Activated CD8-positive, alpha-beta memory T cell treated with anti-CD3 and anti-CD28 coated beads for 1 hour (primary cell): ENCODE measurements around the gene ITGA5.
A peak's percentile ranks its signal among the peaks of the same experiment; 100 is the strongest.

Experiments used
- DNase-seq, 2 donors: peaks; one replicate each; pipeline ENCODE4 v3.0.0-alpha.2; 2020; ENCODE audit warnings: low read depth in 1 of 2; ENCODE audit errors: extremely low read depth in 1 of 2

ITGA5 gene

DNA sequence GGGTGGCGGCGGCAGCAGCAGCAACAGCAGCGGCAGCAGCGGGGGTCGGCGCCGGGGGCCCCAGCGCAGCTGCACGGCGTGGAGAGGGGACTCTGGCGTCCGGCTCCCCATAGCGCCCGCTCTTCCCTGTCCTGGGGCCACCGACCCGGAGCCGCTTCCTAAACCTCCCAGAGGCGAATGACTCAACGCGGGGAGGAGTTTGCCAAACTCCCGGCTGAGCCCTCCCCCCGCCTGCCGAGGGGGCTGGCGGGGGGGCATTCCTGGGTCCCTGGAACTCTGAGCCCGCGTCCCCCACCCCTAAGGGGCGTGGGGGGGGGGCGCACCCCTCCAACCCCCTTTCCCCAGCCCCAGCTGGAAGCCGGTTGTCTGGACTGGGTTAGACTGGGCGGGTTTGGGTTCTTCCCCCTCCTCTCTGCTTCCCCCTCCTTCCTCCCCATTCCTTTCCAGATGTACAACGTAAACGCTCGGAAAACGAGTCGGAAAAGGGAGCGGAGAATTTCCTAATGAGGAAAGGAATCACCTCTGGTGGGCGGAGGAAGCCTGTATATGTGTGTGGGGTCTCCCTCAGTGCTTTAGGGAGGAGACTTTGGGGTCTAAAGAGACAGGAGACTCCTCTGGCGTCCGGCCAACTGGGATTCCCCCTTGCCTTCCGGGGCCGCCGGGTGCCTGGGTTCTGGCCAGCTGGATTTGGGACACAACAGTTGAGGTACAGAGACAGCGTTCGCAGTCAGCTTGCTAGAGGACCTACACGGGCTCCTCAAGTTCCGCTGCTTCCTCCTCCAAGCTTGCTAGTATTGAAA, at the start of gene ITGA5:
Gene ITGA5, minus strand, starts transcription at position 179 of the 800 bp plus-strand sequence. Its CDS starts 68 bp downstream, at position 111.
- peak in 1 of 2 donors; percentile 34 for DNase-seq

DNA sequence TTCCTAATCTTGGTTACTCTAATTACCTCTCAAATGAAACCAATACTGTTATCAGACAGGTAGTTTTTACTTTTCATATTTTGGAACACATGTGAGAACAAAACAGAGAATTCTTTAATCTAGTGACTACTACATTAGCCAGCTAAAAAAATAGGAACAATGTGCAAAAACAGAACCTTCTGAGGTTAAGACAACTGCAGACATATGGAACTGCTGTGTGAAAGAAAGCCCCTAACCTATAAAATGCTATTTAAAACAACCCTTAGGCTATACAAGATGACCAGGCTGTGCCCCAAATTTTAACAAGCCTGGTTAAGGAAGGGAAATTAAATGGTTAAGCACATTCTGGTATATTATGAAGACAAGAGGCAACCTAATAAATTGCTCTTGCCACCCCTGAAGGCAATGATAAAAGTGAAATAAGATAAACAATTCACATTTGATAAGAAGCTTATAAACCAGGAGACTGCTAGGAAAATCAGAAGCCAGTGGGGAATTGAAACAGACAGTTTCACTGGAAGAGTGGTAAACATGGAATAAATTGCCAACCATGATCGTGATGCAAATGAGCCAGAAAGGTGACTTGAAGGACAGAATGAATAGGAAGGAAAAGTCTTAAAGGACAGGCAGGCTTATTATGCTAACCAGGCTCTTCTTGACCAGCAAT, 46.9 kb upstream of the ITGA5 start:
- DNase-seq, result no peak

GRCh38 chr12:54463484-54463883, 44.4 kb upstream of the ITGA5 start:
- DNase-seq, result no peak

DNA sequence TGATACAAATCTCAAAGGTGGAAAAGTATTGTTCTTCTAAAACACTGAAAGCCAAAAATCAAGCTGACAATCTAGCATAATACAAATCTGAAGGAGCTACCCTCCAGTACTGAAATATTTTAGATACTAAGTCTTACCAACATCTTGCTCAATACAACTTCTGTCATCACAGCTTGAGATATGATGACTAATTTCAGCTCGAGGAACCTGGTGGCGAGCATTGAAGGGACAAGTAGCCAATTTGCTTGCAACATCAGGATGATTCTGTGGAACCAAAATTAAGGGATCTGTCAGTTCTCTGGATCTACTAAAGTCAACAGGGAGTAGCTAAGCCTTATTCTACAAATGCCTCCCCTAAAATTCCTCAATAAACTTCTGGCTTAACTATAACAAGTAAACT, 44.0 kb upstream of the ITGA5 start:
- no peak for DNase-seq

- no peak for DNase-seq
These were observed 41.4 kb upstream of the ITGA5 start for GRCh38 chr12:54460317-54460923.

DNA sequence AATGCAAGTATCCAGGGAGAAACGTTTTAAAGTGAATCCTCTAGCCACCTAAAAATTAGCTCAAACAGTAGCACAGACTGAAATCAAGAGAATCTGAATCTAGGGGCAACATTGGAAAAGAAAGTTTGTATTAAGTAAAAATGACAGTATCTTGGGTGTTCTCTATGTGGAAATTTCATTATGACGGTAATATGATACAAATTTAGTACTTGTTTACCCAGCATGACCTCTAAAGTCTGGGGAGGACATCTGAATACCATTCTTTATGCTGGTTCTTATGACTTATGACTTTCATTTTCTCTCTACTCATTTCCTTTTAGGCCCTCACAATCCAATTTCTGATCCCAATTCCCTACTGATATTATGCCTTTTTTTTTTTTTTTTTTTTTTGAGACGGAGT, 40.3 kb upstream of the ITGA5 start:
- no peak for DNase-seq

DNA sequence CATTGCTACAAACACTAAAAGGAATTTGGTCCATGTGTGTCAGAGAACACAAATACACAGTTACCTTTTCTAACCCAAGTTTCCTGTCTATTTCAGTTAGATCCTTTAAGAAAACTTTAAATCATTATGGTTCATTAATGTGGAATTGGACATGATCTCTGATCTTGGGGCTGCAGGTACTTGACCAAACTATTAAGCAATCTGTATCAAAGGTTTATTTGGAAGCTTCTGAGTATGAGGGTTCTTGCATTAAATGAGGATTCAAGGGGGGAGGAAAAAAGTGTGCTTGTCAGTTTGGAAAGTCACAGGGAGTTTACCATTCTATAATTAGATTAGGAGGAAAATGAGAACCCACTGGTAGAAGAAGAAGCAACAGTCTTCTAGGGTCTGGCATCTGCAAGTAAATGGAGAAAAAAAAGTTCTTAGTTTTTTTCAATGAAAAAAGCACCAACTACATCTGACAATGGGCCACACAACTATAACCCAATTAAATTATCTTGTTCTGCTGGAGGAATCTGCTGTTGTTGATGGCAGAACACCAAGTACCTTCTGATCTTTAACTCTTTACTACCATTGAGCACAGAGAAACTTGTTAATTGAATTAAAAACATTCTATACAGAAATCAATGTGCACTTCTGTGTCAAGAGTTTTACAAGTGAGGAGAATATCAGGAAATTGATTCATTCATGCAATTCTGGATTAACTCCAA, 36.8 kb upstream of the ITGA5 start:
- no peak for DNase-seq

DNA sequence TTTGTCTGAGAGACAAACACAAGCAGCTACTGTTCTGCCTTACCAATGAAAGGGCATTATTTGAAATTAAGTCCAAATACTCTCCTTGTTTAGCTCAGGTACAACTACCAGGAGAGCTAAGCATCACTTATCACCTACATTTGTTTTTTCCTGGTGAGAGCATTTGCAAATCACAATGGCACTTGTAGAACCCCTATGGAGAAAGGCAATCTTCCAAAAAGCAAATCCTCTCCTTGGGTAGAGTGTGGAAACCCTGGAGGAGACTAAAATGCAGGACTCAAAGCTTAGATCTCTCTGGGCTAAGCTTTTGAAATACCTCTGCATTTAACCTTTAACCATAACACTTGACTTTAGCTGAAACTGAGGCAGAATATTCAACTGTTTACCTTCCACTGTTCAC, 33.6 kb upstream of the ITGA5 start:
- DNase-seq, result no peak

DNA sequence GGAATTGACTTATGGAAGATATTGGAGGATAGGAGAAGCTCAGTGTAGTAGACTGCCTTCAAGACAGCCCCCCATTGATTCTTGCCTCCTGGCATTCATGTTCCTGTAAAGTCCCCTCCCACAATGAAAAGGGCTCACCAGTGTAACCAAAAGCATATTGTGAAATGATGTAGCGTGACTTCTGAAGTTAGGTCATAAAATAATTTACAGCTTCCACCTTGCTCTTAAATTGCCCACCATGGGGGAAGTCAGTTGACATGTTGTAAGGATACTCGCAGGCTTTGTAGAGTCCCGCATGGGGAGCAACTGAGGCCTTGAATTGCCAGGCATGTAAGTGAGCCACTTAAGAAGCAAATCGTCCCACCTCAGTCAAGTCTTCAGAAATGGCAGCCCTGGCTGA, 29.3 kb upstream of the ITGA5 start:
- DNase-seq, result no peak

DNA sequence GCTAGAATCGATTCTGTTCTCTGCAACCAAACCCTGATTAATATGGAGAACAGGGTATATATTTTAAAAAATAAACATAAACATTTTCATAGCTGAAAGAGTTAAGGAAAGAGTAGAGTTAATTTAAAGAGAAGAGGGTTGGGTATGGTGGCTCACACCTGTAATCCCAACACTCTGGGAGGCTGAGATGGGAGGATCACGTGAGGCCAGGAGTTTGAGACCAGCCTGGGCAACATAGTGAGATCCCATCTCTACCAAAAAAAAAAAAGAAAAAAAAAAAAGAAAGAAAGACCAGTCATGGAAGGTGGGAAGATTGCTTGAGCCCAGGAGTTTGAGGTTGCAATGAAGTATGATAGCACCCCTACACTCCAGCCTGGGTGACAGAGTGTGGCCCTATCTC, 28.9 kb upstream of the ITGA5 start:
- DNase-seq, result no peak

DNA sequence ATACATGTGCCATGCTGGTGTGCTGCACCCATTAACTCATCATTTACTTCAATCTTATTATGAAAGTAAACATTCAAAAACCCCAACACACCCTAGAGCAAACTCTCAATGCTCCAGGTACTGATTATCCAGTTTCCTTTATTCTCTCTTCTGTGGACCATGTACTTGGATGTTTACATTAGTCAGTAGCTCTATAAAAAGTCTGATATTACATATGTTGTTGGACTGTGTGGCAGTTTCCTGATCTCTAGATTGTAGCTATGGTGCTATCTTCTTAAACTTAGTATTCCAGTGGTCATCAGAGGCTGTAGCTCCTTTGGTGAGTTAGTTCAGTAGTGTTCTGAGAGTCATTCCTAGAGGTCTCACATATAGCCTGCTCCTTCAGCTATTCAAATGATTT, 25.1 kb upstream of the ITGA5 start:
- no peak for DNase-seq

DNA sequence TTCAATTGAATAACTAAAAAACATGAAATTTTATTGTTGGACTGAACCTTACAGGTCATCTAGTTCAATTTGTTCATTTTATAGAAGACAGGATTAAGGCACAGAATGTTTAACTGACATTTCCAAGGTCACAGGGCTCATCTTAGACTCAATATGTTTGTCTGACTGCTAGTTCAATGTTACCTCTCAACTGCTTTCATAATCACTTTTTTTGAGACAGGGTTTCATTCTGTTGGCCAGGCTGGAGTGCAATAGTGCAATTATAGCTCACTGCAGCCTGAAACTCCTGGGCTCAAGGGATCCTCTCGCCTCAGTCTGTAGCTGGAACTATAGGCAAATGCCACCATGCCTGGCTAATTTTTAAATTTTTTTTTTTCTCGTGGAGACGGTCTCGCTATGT, 24.4 kb upstream of the ITGA5 start:
- DNase-seq, result no peak

DNA sequence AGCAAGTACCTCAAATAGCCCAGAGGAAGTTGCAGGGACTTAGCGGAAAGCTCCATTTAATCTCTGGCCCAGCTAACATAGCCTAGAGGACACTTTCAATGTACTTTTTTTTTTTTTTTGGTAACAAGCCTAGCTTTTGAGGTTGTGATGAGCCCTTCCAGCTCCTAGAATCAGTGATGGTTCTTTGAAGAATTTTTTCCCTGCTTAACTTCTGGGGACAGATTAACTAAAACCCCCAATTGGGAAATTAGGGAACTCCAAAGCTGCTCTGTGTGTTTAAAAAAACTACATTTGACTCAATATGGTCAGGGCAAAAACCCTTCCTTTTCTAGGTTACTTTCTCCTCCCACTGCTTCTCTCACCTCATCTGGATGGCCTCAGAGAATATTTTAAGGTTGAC, 23.9 kb upstream of the ITGA5 start:
- no peak for DNase-seq

DNA sequence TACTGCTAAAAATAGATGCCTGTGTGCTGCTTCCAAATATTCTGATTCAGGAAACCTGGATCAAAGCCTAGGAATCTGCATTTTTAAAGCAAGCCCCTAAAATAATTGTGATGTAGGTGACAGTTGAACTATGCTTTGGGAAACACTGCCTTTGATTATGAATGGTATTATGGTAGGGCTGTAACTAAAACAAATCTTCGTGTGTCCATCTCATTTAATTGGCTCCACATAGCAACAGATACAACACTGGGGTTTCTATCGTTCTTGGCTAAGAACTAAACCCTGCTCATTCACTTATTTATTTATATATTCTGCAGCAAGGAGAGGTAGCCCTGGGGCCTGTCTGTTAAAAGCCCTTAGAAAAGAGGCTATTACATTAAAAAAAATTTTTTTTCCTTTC, 23.0 kb upstream of the ITGA5 start:
- no peak for DNase-seq

DNA sequence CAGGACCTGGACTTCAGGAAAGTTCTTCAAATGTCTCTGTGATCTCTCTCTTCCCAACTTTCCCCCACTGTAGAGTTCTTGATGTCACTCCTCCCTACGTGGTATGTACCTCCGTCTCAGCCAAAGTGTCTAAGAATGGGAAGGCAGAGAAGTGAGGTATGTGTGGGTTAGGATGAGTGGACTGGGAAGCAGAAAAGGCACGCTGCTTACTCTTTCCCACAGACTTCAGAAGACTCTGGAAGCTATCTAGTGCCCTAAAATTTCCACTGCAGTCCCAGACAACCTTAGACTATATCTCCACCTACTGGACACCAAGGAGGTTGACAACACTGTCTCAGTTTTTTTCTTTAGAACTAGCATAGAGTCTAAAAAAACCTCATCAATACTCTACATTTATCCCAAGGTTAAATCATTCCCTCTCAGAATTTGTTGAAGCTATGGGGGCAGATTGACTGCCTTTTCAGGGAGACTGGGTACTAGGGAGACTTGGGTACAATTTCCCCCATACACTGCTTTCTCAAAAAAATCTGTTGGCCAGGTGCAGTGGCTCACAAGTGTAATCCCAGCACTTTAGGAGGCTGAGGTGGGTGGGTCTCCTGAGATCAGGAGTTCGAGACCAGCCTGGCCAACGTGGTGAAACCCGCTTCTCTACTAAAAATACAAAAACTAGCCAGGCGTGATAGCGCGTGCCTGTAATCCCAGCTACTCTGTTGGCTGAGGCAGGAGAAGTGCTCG, 20.6 kb upstream of the ITGA5 start:
- DNase-seq, result no peak

DNA sequence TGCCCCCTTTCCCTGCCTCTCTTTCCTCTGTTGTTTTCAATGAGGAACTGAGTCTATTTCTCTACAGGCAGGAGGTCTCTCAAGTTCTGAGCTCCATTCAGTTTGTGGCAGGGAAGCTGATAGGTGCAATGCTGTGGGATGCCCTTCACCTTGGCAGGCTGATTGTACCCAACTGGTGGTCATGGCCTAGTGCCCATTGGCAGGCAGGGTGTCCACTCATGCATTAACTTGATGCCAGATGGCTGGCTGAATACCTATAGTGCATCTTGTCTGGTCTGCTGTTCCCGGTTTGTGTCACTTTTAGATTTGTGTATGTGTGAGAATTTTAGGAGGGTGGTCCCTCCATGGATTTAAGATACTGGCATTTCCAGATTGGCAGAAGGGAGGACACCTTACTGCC, 20.0 kb upstream of the ITGA5 start:
- no peak for DNase-seq

DNA sequence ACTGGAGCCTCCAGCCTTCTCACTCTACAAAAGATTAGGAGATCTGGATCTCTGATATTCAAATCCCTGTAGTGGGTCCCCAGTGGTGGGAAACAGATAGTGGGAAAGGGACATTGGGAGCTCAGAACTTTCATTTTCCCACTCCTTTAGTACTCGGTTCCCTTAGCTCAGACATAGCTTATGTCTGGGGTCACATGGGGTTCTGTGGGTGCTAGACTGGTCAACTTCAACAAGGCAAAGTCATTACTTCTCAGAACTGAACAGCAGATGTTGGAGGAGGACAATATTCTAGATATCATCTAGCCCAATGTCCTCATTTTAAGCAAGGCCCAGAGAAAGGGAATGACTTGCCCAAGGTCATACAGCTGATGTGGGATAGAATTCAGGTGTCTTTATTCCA, 19.5 kb upstream of the ITGA5 start:
- no peak for DNase-seq

DNA sequence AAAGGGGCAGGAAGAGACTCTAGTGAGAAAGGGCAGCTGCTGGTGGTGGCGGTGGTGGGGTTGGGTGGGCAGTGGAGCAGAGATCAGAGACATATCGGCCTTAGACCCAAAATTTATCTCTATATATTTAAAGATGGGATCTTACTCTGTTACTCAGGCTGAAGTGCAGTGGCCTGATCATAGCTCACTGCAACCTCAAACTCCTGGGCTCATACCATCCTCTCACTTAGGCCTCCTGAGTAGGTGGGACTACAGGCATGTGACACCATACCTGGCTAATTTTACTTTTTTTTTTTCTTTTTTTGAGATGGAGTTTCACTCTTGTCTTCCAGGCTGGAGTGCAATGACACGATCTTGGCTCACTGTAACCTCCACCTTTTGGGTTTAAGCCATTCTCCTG, 18.6 kb upstream of the ITGA5 start:
- DNase-seq, result no peak

GRCh38 chr12:54437243-54437642, 18.2 kb upstream of the ITGA5 start:
- DNase-seq, result no peak

DNA sequence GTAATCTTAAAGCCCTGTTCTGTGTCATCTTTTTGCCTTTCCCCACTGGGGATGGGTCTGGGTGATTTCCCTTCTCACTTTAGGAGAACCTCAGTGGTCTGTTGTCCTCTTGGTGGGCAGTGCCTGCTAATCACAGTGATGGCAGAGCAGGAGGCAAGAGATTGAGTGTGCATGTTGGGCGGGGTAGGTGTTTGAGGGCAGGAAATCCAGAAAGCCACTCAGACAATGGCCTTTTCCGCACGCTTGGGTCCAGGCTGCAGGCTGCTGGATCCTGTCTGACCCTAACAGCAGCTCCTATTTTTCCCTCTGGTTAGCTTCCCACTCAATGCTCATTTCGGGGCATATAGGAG, 13.7 kb upstream of the ITGA5 start:
- no peak for DNase-seq
